Keratinocyte (primary cell): Measurements from ENCODE around the gene PCIF1.

Source experiments
- CTCF ChIP-seq, 3 experiments: IDR thresholded peaks in 1 of 3; conservative IDR thresholded peaks in 1 of 3; optimal IDR thresholded peaks in 1 of 3; 2 replicates in 2 of 3; 3 replicates in 1 of 3; pipeline versions ENCODE3 to v1.5.1; 2011; ENCODE audit warnings: low read length in 3 of 3, mild to moderate bottlenecking in 3 of 3, moderate library complexity in 2 of 3, control low read depth in 1 of 3, inconsistent platforms in 1 of 3; ENCODE audit not compliant: insufficient read depth in 2 of 3; ENCODE audit errors: extremely low read depth in 1 of 3
- EZH2 ChIP-seq: IDR thresholded peaks from one replicate; pipeline ENCODE4 v1.6.1; 2012; ENCODE audit warnings: inconsistent platforms, mild to moderate bottlenecking, low read length, moderate library complexity

- TF ChIP-seq CTCF (optimal IDR thresholded peaks at IDR 0.05 in 1 of 3, IDR thresholded peaks at IDR 0.05 in 1 of 3, conservative IDR thresholded peaks at IDR 0.05 in 1 of 3; ENCODE audit: extremely low read depth in 1 of 3, insufficient read depth in 2 of 3, low read length in 3 of 3) (peak in 1 of 3 experiments; percentile 61), EZH2 (no peak)
These were observed 42.2 kb upstream of the PCIF1 start for GRCh38 chr20:45892049-45892825.
